ENCODE data around the gene ACSL5. TPM values are rescaled to one million over a fixed set of nuclear protein-coding genes. Genes with fewer than 3 reads are reported as not detected.

The ACSL5 gene
- total and polyA plus RNA-seq, 4 donors = 15.0 to 201 (median 43.5) TPM

GRCh38 chr10:112466802-112467201 is 92.9 kb downstream of the ACSL5 start:
- DNase-seq (ENCODE audit: low spot score) = no peak
- peaks cover 0 to 10% (median 7%) of the 10 kb centered on the region in 4 donors for H3K4me1 ChIP-seq (ENCODE audit: control insufficient read depth in 4 of 4, insufficient read depth in 4 of 4, low read length in 3 of 4)
- H3K9me3 ChIP-seq (ENCODE audit: control insufficient read depth in 4 of 4, low read length in 3 of 4) = no peaks in the 10 kb centered on the region
- H3K27me3 ChIP-seq (ENCODE audit: control insufficient read depth in 4 of 4, insufficient read depth in 4 of 4, low read length in 3 of 4) = no peaks in the 10 kb centered on the region
- H3K9ac ChIP-seq (ENCODE audit: low read depth in 1 of 2, low read length in 2 of 2) = no peak overlapping the region
- TF ChIP-seq HNF4A (conservative IDR thresholded peaks at IDR 0.05) = no peak
- TF ChIP-seq MAX (IDR thresholded peaks at IDR 0.05) = no peak
- no peak for TF ChIP-seq TAF1 (conservative IDR thresholded peaks at IDR 0.05)
- no peak for TF ChIP-seq GABPA (IDR thresholded peaks at IDR 0.05 in 1 of 2, conservative IDR thresholded peaks at IDR 0.05 in 1 of 2)
- no peak for TF ChIP-seq RXRA (IDR thresholded peaks at IDR 0.05)
- TF ChIP-seq SP1 (IDR thresholded peaks at IDR 0.05) = no peak
- TF ChIP-seq ATF3 (IDR thresholded peaks at IDR 0.05) = no peak
- 95% methylated on average over 3 of the region's 3 CpGs for WGBS
- H3K27ac ChIP-seq (ENCODE audit: low read depth in 1 of 2, low read length in 2 of 2) = no peak overlapping the region
- H3K36me3 ChIP-seq (ENCODE audit: control insufficient read depth in 4 of 4, insufficient read depth in 3 of 4, low read depth in 1 of 4, low read length in 3 of 4) = peaks cover 0 to 23% (median 11%) of the 10 kb centered on the region in 4 donors
- H3K4me3 ChIP-seq (ENCODE audit: low read depth in 1 of 3, low read length in 3 of 3) = no peak overlapping the region

DNA sequence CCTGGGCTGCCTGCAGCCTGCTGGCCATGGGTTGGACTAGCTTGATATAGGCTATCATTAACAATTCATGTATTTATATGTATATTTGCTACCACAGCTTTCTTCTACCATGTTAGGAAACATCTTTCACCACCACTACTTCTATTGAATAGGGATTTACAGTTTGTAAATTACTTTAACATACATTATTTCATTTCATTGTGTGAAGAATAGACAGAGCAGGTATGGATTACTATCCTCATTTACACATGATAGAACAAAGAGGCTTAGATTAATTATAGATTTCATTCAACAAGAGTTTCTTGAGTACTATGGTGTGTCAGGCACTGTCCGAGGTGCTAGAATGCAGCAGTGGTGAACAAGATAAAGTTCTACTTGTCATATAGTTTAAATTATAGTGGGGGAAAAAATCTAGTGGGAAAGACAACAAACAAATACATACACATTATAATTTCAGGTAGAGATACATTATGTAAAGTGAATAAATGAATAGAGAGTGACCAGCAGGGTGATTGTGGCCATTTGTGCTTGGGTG is 93.7 kb downstream of the ACSL5 start:
- WGBS = 98% methylated on average over 1 of the region's 1 CpG
- DNase-seq (ENCODE audit: low spot score) = no peak
- Histone ChIP-seq H3K9ac (ENCODE audit: low read depth in 1 of 2, low read length in 2 of 2) (no peak overlapping the region), H3K27ac (ENCODE audit: low read depth in 1 of 2, low read length in 2 of 2) (no peak overlapping the region), H3K4me1 (ENCODE audit: control insufficient read depth in 4 of 4, insufficient read depth in 4 of 4, low read length in 3 of 4) (peaks cover 0 to 10% (median 7%) of the 10 kb centered on the region in 4 donors), H3K36me3 (ENCODE audit: control insufficient read depth in 4 of 4, insufficient read depth in 3 of 4, low read depth in 1 of 4, low read length in 3 of 4) (peaks cover 0 to 23% (median 11%) of the 10 kb centered on the region in 4 donors), H3K9me3 (ENCODE audit: control insufficient read depth in 4 of 4, low read length in 3 of 4) (no peaks in the 10 kb centered on the region), H3K27me3 (ENCODE audit: control insufficient read depth in 4 of 4, insufficient read depth in 4 of 4, low read length in 3 of 4) (no peaks in the 10 kb centered on the region), H3K4me3 (ENCODE audit: low read depth in 1 of 3, low read length in 3 of 3) (no peak overlapping the region)
- TF ChIP-seq, protein P1, sequence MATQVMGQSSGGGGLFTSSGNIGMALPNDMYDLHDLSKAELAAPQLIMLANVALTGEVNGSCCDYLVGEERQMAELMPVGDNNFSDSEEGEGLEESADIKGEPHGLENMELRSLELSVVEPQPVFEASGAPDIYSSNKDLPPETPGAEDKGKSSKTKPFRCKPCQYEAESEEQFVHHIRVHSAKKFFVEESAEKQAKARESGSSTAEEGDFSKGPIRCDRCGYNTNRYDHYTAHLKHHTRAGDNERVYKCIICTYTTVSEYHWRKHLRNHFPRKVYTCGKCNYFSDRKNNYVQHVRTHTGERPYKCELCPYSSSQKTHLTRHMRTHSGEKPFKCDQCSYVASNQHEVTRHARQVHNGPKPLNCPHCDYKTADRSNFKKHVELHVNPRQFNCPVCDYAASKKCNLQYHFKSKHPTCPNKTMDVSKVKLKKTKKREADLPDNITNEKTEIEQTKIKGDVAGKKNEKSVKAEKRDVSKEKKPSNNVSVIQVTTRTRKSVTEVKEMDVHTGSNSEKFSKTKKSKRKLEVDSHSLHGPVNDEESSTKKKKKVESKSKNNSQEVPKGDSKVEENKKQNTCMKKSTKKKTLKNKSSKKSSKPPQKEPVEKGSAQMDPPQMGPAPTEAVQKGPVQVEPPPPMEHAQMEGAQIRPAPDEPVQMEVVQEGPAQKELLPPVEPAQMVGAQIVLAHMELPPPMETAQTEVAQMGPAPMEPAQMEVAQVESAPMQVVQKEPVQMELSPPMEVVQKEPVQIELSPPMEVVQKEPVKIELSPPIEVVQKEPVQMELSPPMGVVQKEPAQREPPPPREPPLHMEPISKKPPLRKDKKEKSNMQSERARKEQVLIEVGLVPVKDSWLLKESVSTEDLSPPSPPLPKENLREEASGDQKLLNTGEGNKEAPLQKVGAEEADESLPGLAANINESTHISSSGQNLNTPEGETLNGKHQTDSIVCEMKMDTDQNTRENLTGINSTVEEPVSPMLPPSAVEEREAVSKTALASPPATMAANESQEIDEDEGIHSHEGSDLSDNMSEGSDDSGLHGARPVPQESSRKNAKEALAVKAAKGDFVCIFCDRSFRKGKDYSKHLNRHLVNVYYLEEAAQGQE (IDR thresholded peaks at IDR 0.05) = no peak
- TF ChIP-seq SP1 (IDR thresholded peaks at IDR 0.05) = no peak
- TF ChIP-seq RXRA (IDR thresholded peaks at IDR 0.05) = no peak
- no peak for TF ChIP-seq JUND (IDR thresholded peaks at IDR 0.05)
- no peak for TF ChIP-seq EGR1 (IDR thresholded peaks at IDR 0.05; ENCODE audit: low read depth in 2 of 2)
- TF ChIP-seq FOXA2 (IDR thresholded peaks at IDR 0.05) = no peak
- no peak for TF ChIP-seq FOXA1 (IDR thresholded peaks at IDR 0.05)
- no peak for TF ChIP-seq RAD21 (IDR thresholded peaks at IDR 0.05)
- TF ChIP-seq, protein P2, sequence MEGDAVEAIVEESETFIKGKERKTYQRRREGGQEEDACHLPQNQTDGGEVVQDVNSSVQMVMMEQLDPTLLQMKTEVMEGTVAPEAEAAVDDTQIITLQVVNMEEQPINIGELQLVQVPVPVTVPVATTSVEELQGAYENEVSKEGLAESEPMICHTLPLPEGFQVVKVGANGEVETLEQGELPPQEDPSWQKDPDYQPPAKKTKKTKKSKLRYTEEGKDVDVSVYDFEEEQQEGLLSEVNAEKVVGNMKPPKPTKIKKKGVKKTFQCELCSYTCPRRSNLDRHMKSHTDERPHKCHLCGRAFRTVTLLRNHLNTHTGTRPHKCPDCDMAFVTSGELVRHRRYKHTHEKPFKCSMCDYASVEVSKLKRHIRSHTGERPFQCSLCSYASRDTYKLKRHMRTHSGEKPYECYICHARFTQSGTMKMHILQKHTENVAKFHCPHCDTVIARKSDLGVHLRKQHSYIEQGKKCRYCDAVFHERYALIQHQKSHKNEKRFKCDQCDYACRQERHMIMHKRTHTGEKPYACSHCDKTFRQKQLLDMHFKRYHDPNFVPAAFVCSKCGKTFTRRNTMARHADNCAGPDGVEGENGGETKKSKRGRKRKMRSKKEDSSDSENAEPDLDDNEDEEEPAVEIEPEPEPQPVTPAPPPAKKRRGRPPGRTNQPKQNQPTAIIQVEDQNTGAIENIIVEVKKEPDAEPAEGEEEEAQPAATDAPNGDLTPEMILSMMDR (IDR thresholded peaks at IDR 0.05; ENCODE audit: low read depth, low read length, missing input control) = no peak
- no peak for TF ChIP-seq GABPA (IDR thresholded peaks at IDR 0.05 in 1 of 2, conservative IDR thresholded peaks at IDR 0.05 in 1 of 2)
- no peak for TF ChIP-seq ATF3 (IDR thresholded peaks at IDR 0.05)
- no peak for TF ChIP-seq MAX (IDR thresholded peaks at IDR 0.05)
- no peak for TF ChIP-seq NR2F2 (IDR thresholded peaks at IDR 0.05)

Data from liver (tissue), 9 donors.